ENCODE results near the gene EYA4. TPM values are rescaled to one million over a fixed set of nuclear protein-coding genes. Genes with fewer than 3 reads are reported as not detected.
A peak's percentile ranks its signal among the peaks of the same experiment; 100 is the strongest.

The EYA4 gene
- total RNA-seq, 4 donors from 2014 or later, result 0.13 to 0.17 TPM; not detected in 2

GRCh38 chr6:133555685-133556084 lies 314.5 kb downstream of the EYA4 start:
- intact Hi-C loops (cut with DNase I; ENCODE audit: low total_unique reads), result no loop called here
- no peak overlapping the region for H3K4me3 ChIP-seq (ENCODE audit: low read depth, poor library complexity, severe bottlenecking)
- no peak for DNase-seq (ENCODE audit: low spot score in 2 of 2)
- no peak for TF ChIP-seq POLR2A (IDR thresholded peaks at IDR 0.05)
- TF ChIP-seq CTCF (IDR thresholded peaks at IDR 0.05), result no peak
- 40 to 54% methylated on average over 2 of the region's 2 CpGs for WGBS, 2 donors

DNA sequence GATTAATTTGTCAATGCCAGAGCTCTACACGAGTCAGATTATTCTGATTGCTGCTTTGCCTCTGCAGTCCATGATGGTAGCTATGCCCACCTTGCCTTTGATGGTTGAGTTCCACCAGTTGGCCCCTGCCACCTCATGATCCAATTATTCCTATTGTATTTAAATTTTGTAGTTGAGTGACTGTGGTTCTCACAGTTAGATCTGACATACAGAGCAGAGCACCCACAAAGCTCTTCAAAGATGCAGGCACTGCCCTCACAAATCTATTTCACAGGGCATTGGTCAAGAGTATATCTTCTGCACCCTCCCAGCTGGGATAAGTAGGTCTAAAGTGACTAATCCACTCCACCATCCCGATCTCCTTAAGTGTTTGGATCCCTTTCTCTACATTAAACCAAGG lies 318.8 kb downstream of the EYA4 start:
- DNase-seq (ENCODE audit: low spot score in 2 of 2), result no peak
- TF ChIP-seq POLR2A (IDR thresholded peaks at IDR 0.05) (no peak), CTCF (IDR thresholded peaks at IDR 0.05) (no peak)
- H3K4me3 ChIP-seq (ENCODE audit: low read depth, poor library complexity, severe bottlenecking), result no peak overlapping the region
- intact Hi-C loops (cut with DNase I; ENCODE audit: low total_unique reads), result loop anchor here (10.0 kb wide), 2 partner anchors 355 to 535 kb away; no protein-coding TSS in a partner anchor
- WGBS, 2 donors, result 88 to 90% methylated on average over 2 of the region's 2 CpGs

GRCh38 chr6:133567636-133568035 lies 326.5 kb downstream of the EYA4 start:
- WGBS, 2 donors, result 75 to 80% methylated on average over 6 of the region's 6 CpGs
- no peak for TF ChIP-seq POLR2A (IDR thresholded peaks at IDR 0.05)
- no peak for TF ChIP-seq CTCF (IDR thresholded peaks at IDR 0.05)
- DNase-seq (ENCODE audit: low spot score in 2 of 2), result no peak
- intact Hi-C loops (cut with DNase I; ENCODE audit: low total_unique reads), result loop anchor here (10.0 kb wide), 2 partner anchors 347 to 527 kb away; no protein-coding TSS in a partner anchor
- H3K4me3 ChIP-seq (ENCODE audit: low read depth, poor library complexity, severe bottlenecking), result no peak overlapping the region

- peak; percentile 25 to 72 for DNase-seq (ENCODE audit: low spot score in 2 of 2)
- intact Hi-C loops (cut with DNase I; ENCODE audit: low total_unique reads), result loop anchor here (10.0 kb wide), 2 partner anchors 346 to 526 kb away; no protein-coding TSS in a partner anchor
Measured at GRCh38 chr6:133568970-133569889, 328.1 kb downstream of the EYA4 start.

DNA sequence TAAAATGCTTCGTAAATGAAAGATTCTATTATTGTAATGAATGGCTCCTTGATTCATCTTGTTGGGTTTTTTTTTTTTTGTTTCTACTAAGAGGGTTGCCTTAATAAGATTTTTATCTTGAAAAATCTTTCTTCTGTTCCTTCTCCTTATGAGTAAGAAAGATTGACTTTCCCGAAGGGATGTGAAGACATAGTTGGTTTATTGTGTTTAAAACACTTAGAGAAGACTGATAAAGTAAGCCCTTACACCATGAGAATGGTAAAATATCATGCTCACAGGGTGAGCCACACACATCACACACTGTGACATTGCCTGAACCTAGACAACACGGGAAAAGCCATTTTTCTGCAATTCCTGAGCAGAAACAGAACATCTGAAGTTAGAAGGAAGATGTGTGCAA lies 330.5 kb downstream of the EYA4 start:
- WGBS, 2 donors, result 79 to 82% methylated on average over 3 of the region's 3 CpGs
- intact Hi-C loops (cut with DNase I; ENCODE audit: low total_unique reads), result no loop called here
- TF ChIP-seq POLR2A (IDR thresholded peaks at IDR 0.05), result no peak
- no peak for TF ChIP-seq CTCF (IDR thresholded peaks at IDR 0.05)

More at GRCh38 chr6:133568970-133569889, 328.1 kb downstream of the EYA4 start:
- TF ChIP-seq CTCF (IDR thresholded peaks at IDR 0.05) (peak in 1 of 3 donors; percentile 87), POLR2A (IDR thresholded peaks at IDR 0.05) (no peak)
- 3 to 5% methylated on average over 18 of the region's 18 CpGs for WGBS, 2 donors
- no peak overlapping the region for H3K4me3 ChIP-seq (ENCODE audit: low read depth, poor library complexity, severe bottlenecking)

More for the DNA sequence above, 330.5 kb downstream of the EYA4 start:
- H3K4me3 ChIP-seq (ENCODE audit: low read depth, poor library complexity, severe bottlenecking), result no peak overlapping the region
- no peak for DNase-seq (ENCODE audit: low spot score in 2 of 2)
